Testis (tissue), 3 donors: ENCODE data around the gene VIM. TPM values are rescaled to one million over a fixed set of nuclear protein-coding genes. Genes with fewer than 3 reads are reported as not detected.
A peak's percentile ranks its signal among the peaks of the same experiment; 100 is the strongest.
"Not testable (repeated sequence)": the region's sequence is repeated elsewhere in the genome, so short reads cannot be mapped to it uniquely, and the experiment has no call there.

Experiments
- DNase-seq: peaks from one replicate; pipeline ENCODE4 v3.0.0-alpha.2; 2019
- H3K27ac ChIP-seq, 2 donors: fragments of 200-600 bp; sonication (generic); one replicate each; pipeline ENCODE4 v1.5.1; 2019
- H3K27me3 ChIP-seq: fragments of 200-600 bp; sonication (generic); one replicate; pipeline ENCODE4 v1.5.1; 2019
- H3K36me3 ChIP-seq: fragments of 200-600 bp; sonication (generic); one replicate; pipeline ENCODE4 v1.5.1; 2017; ENCODE audit warnings: low read depth; ENCODE audit errors: missing control alignments
- H3K4me1 ChIP-seq: fragments of 200-600 bp; sonication (generic); one replicate; pipeline ENCODE4 v1.5.1; 2019
- H3K4me3 ChIP-seq, 2 donors: fragments of 200-600 bp; sonication (generic); one replicate each; pipeline ENCODE4 v1.5.1; 2017 to 2019
- H3K9me3 ChIP-seq: fragments of 200-600 bp; sonication (generic); one replicate; pipeline ENCODE4 v1.5.1; 2017
- POLR2A ChIP-seq: fragments of 450-650 bp; IDR thresholded peaks from one replicate; pipeline ENCODE4 v1.6.1; 2017; ENCODE audit warnings: antibody characterized with exemption, mild to moderate bottlenecking, moderate library complexity
- WGBS, 2 donors: methylation state at CpG; one replicate each; pipeline ENCODE4 v1.1.5; 2018; 5-methylcytosine and 5-hydroxymethylcytosine counted together
- intact Hi-C: fragments of 100-400 bp; cut with DNase I; formaldehyde crosslinking; loops from one replicate; pipeline ENCODE4 v1.15.1; 2023; ENCODE audit warnings: low total_unique reads
- polyA plus RNA-seq: library from polyadenylated mRNA; stranded (reverse); fragments of 350-450 nt; fragmentation: Illumina TruSeq; extraction: RNeasy Lipid Tissue Mini Kit (QIAGEN cat#74804); gene quantifications from one replicate; pipeline ENCODE4 v1.2.3, GENCODE V29; 2014; ENCODE audit warnings: low read depth, low replicate concordance; ENCODE audit not compliant: insufficient read depth
- total RNA-seq, 2 donors: library from RNA; depleted of rRNA; stranded (reverse); fragments of >200 nt; gene quantifications; one replicate each; pipeline ENCODE4 v1.2.3, GENCODE V29; 2016
- TF ChIP-seq, protein P1 (sequence below), 3 experiments: fragments of 450-650 bp in 2 of 3; fragments of 200-600 bp in 1 of 3; sonication (generic) in 1 of 3; IDR thresholded peaks; one replicate each; pipeline ENCODE4 v1.5.1; 2016 to 2019; ENCODE audit warnings: antibody characterized with exemption in 3 of 3, mild to moderate bottlenecking in 2 of 3, moderate library complexity in 1 of 3

VIM gene
- total and polyA plus RNA-seq, 3 donors from 2014 or later, result 758 to 1,483 (median 938) TPM

DNA sequence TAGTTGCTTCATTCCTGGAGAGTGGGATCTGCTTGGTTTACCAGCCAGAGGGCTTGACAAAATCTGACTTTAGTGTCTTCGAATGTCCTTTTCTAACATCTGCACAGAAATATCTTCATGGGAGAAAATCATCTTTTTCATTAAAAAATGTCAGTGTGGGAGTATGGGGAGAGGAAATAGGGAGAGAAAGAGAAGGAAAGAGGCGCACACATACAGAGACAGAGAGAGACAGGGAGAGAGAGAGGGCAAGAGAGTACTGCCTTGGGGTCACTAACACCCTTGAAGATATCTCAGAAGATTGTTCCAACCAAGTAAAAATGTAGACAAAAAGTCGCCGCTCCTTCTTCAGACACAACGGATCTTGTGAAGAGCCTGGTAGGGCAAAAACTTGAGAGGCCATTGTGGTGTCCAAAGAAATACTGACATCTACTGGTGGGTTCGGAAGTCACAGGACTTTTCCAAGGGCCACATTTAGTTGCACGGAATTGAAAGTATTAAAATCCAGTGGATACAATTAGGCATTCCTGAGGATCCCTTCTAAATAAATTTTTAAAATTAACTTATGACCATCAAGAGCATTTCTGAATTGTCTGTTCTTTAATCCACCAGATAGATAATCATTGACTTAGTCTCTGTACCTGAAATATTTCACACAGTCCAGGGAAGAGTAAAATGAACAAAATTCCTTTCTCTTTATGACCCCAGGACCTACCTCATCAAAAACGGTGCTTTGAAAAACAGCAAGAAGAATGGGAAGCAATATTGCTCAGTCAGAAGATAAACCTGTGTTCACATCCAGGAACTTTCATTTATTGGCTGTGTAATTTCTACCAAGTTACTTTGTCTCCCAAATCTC lies 29.7 kb downstream of the VIM start:
- Histone ChIP-seq H3K4me3 (peak overlapping the region in 1 of 2 donors; percentile 14), H3K36me3 (no peaks in the 10 kb centered on the region), H3K27ac (peak overlapping the region; percentile 21 to 36), H3K27me3 (no peaks in the 10 kb centered on the region), H3K9me3 (no peaks in the 10 kb centered on the region), H3K4me1 (peaks cover 4% of the 10 kb centered on the region)
- WGBS, 2 donors, result 15 to 16% methylated on average over 8 of the region's 8 CpGs
- intact Hi-C loops, result loop anchor here (5.0 to 10.0 kb wide), 2 partner anchors 363 to 415 kb away; no protein-coding TSS in a partner anchor
- TF ChIP-seq, protein P1, sequence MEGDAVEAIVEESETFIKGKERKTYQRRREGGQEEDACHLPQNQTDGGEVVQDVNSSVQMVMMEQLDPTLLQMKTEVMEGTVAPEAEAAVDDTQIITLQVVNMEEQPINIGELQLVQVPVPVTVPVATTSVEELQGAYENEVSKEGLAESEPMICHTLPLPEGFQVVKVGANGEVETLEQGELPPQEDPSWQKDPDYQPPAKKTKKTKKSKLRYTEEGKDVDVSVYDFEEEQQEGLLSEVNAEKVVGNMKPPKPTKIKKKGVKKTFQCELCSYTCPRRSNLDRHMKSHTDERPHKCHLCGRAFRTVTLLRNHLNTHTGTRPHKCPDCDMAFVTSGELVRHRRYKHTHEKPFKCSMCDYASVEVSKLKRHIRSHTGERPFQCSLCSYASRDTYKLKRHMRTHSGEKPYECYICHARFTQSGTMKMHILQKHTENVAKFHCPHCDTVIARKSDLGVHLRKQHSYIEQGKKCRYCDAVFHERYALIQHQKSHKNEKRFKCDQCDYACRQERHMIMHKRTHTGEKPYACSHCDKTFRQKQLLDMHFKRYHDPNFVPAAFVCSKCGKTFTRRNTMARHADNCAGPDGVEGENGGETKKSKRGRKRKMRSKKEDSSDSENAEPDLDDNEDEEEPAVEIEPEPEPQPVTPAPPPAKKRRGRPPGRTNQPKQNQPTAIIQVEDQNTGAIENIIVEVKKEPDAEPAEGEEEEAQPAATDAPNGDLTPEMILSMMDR (IDR thresholded peaks at IDR 0.05), result peak; percentile 61 to 83 (median 76)
- no peak for TF ChIP-seq POLR2A
- peak; percentile 74 for DNase-seq

DNA sequence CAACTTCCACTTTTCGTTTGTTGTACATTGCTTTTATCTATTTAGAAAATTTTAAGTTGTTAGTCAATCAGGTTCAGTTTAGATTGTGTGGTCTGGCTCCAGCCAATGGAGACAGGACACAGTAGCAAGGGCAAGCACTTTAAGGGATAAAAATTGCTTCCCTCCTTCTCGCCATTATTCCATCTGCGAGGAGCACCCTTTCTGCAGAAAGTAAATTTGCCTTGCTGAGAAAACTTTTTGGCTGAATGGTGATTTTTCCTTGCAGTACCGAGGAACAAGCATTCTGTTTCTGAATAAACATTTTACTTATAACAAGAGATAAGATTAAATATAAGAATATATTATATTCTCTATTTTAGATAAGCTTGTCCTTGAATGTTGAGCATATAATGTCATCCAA lies 34.5 kb downstream of the VIM start:
- Histone ChIP-seq H3K36me3 (no peaks in the 10 kb centered on the region), H3K27ac (no peak overlapping the region), H3K4me1 (peaks cover 1% of the 10 kb centered on the region), H3K4me3 (no peak overlapping the region), H3K9me3 (no peaks in the 10 kb centered on the region), H3K27me3 (no peaks in the 10 kb centered on the region)
- intact Hi-C loops, result no loop called here
- WGBS, 2 donors, result 94% methylated on average over 4 of the region's 4 CpGs
- TF ChIP-seq, protein P1 (IDR thresholded peaks at IDR 0.05), result no peak
- no peak for TF ChIP-seq POLR2A
- DNase-seq, result no peak

DNA sequence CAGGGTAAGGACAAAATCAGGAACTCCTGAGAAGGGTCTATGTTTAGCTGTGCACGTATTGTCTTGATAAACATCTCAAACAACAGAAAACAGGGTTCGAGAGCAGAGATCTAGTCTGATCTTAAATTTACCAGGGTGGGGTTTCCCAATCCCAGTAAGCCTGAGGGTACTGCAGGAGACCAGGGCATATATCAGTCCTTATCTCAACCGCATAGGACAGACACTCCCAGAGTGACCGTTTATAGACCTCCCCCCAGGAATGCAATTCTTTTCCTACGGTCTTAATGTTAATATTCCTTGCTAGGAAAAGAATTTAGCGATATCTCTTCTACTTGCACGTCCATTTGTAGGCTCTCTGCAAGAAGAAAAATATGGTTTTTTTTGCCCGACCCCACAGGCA lies 35.5 kb downstream of the VIM start:
- Histone ChIP-seq H3K36me3 (no peaks in the 10 kb centered on the region), H3K9me3 (no peaks in the 10 kb centered on the region), H3K27me3 (no peaks in the 10 kb centered on the region), H3K4me1 (no peaks in the 10 kb centered on the region), H3K27ac (no peak overlapping the region), H3K4me3 (no peak overlapping the region)
- WGBS, 2 donors, result 88 to 90% methylated on average over 8 of the region's 8 CpGs
- DNase-seq, result no peak
- TF ChIP-seq POLR2A, result no peak
- TF ChIP-seq, protein P1 (IDR thresholded peaks at IDR 0.05), result no peak
- intact Hi-C loops, result no loop called here

DNA sequence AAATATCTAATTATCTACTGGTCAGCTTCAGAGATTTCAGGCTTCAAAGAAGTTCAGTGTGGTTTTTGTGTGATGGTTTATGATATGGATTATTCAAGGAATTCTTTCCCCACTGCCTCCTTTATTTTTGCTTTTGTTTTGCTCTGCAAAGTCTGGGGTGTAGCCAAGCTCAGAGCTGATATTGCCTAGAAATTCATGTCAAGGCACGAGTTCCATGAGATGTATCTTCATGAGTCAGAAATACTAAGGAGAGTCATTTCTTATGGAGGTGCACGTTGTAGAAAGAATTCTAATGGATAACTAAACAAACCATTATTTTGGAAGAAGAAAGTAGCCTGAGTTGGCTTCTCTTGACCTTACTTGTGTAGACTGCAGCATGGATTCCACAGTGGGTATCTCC lies 37.4 kb downstream of the VIM start:
- Histone ChIP-seq H3K9me3 (no peaks in the 10 kb centered on the region), H3K27me3 (no peaks in the 10 kb centered on the region), H3K4me3 (no peak overlapping the region), H3K36me3 (no peaks in the 10 kb centered on the region), H3K27ac (no peak overlapping the region), H3K4me1 (no peaks in the 10 kb centered on the region)
- 85 to 86% methylated on average over 2 of the region's 2 CpGs for WGBS, 2 donors
- intact Hi-C loops, result no loop called here
- TF ChIP-seq, protein P1 (IDR thresholded peaks at IDR 0.05), result no peak
- TF ChIP-seq POLR2A, result no peak
- DNase-seq, result no peak

DNA sequence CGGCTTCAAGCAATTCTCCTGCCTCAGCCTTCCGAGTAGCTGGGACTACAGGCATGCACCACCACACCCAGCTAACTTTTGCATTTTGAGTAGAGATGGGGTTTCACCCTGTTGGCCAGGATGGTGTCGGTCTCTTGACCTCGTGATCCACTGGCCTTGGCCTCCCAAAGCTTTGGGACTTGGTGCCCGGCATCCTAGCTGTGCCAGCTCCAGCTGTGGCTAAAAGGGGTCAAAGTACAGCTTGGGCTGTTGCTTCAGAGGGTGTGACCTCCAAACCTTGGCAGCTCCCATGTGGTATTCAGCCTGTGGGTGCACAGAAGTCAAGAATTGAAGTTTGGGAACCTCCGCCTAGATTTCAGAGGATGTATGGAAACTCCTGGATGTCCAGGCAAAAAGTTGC lies 38.5 kb downstream of the VIM start:
- intact Hi-C loops, result not testable (repeated sequence)
- 84 to 96% methylated on average over 6 of the region's 6 CpGs for WGBS, 2 donors

More for the DNA sequence above, 38.5 kb downstream of the VIM start:
- H3K27ac ChIP-seq, H3K27me3 ChIP-seq, H3K36me3 ChIP-seq, H3K9me3 ChIP-seq, H3K4me1 ChIP-seq, DNase-seq, H3K4me3 ChIP-seq: not testable (repeated sequence)
